Temporal lobe (tissue), 2 donors: ENCODE data around the gene NT5C3B. TPM values are rescaled to one million over a fixed set of nuclear protein-coding genes. Genes with fewer than 3 reads are reported as not detected.

Experiments
- small RNA-seq: library from RNA; depleted of rRNA; stranded (forward); fragments of <200 nt; gene quantifications from one replicate; pipeline ENCODE3, GENCODE V24; 2014; ENCODE audit warnings: low replicate concordance
- total RNA-seq: library from RNA; depleted of rRNA; stranded (reverse); fragments of >200 nt; gene quantifications from one replicate; pipeline ENCODE4 v1.2.3, GENCODE V29; 2014

Gene NT5C3B
- total RNA-seq, 1 donor from 2014 or later = 87.3 TPM

Small RNA genes lying within 50 kb of the gene (small RNA-seq; reads per million reads assigned to genes)
- not detected for gene AC125257.2

Other genes with a start within 250 kb of the NT5C3B start
- gene KRT14, start 249.3 kb downstream of the NT5C3B start, total RNA-seq = 0.49 TPM
- 0.25 TPM for gene KRT16, start 223.5 kb downstream of the NT5C3B start, total RNA-seq
- gene KRT17, start 211.7 kb downstream of the NT5C3B start, total RNA-seq = 1.7 TPM
- gene EIF1, start 147.3 kb downstream of the NT5C3B start, total RNA-seq = 126 TPM
- gene GAST, start 123.9 kb downstream of the NT5C3B start, total RNA-seq = not detected
- under 0.01 TPM for gene HAP1, start 101.6 kb downstream of the NT5C3B start, total RNA-seq
- 46.7 TPM for gene JUP, start 49.5 kb downstream of the NT5C3B start, total RNA-seq
- 8.1 TPM for gene P3H4, start 24.3 kb downstream of the NT5C3B start, total RNA-seq
- 8.4 TPM for gene FKBP10, start 23.2 kb downstream of the NT5C3B start, total RNA-seq
- gene KLHL10, start 1.6 kb upstream of the NT5C3B start, total RNA-seq = 0.25 TPM
- gene KLHL11, start 29.2 kb upstream of the NT5C3B start, total RNA-seq = 53.1 TPM
- 106 TPM for gene ACLY, start 82.7 kb upstream of the NT5C3B start, total RNA-seq
- gene ODAD4, start 94.4 kb upstream of the NT5C3B start, total RNA-seq = 1.7 TPM
- 39.8 TPM for gene CNP, start 130.6 kb upstream of the NT5C3B start, total RNA-seq
- gene DNAJC7, start 181.2 kb upstream of the NT5C3B start, total RNA-seq = 63.2 TPM
- gene NKIRAS2, start 183.9 kb upstream of the NT5C3B start, total RNA-seq = 31.7 TPM
- 2.5 TPM for gene C17orf113, start 214.4 kb upstream of the NT5C3B start, total RNA-seq